Stimulated activated CD8-positive, alpha-beta memory T cell treated with anti-CD3 and anti-CD28 coated beads, Interleukin-12 subunit alpha, Interleukin-12 subunit beta, amount 100 ng/mL, for 24 hours (primary cell): Measurements from ENCODE around the gene DEFB128.

Experiments used
- DNase-seq: peaks from one replicate; pipeline ENCODE4 v3.0.0-alpha.2; 2020; ENCODE audit errors: extremely low read depth

DEFB128 gene

GRCh38 chr20:152131-152530 lies 37.4 kb downstream of the DEFB128 start:
- no peak for DNase-seq

DNA sequence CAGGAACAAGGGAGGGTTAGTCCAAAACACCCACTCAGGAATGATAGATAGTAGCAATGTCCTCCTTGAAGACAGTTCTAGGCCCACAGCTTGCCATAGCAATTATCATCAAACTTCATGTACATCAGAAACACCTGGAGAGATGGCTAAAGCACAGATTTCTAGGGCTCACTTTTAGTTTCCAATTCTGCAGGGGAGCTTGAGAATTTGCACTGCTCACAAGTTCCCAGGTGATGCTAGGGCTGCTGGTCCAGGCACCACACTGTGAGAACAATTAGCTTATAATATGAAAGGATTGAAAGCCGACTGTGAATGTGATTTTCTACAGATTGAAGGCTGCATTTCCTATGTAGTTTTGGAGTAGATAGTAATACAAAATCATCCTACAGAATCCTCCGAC lies 43.6 kb downstream of the DEFB128 start:
- no peak for DNase-seq

DNA sequence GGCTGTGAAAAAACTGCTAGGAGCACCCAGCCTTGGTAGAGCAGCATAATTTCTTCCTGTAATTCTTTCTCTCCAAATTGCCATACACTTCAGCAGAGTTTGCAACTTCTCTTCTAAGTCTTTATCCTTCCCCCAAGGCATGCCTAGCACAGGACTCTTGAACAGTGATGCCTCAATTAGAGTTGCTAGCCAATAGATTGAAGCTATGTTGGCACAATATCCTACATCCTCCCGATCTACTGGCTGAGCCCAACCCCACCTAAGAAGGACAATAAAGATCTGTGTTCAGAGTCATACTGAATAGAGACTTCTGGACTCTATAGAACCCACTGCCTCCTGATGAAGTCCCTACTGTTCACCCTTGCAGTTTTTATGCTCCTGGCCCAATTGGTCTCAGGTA lies 47.2 kb downstream of the DEFB128 start, which contains the start of gene DEFB126:
TSS of gene DEFB126 (plus strand) at position 301 of the 400 bp plus-strand sequence. CDS start at position 340, 39 bp downstream.
- DNase-seq: no peak
